OCI-LY7 (cell line): ENCODE results near the gene PKP1. TPM values are rescaled to one million over a fixed set of nuclear protein-coding genes. Genes with fewer than 3 reads are reported as not detected.

ENCODE experiments used
- BruUV-seq: library from RNA; stranded (reverse); fragments of 400-500 nt; replicated peaks from 2 replicates; lab custom pipeline; 2021; lab: Mats Ljungman, UMichigan
- CTCF ChIA-PET: fragments of 300-600 bp; sonication (Branson Sonifier 250); formaldehyde crosslinking; loops from one replicate; lab custom pipeline; 2022; ENCODE audit warnings: antibody characterized with exemption; ENCODE audit not compliant: unreplicated experiment; lab: Charles Lee
- POLR2A ChIA-PET: fragments of 300-600 bp; sonication (Branson Sonifier 250); formaldehyde crosslinking; loops from one replicate; lab custom pipeline; 2022; ENCODE audit warnings: antibody characterized with exemption; lab: Charles Lee
- DNase-seq: peaks from one replicate; pipeline ENCODE4 v3.0.0-alpha.2; 2015; ENCODE audit warnings: low spot score
- H2AFZ ChIP-seq: fragments of 200-600 bp; sonication (generic), shearing (Covaris generic); 2 replicates; pipeline ENCODE4 v1.6.1; 2014; ENCODE audit warnings: mild to moderate bottlenecking, antibody characterized with exemption, low read length, moderate library complexity
- H3K27ac ChIP-seq: fragments of 200-600 bp; sonication (generic); 2 replicates; pipeline ENCODE4 v1.5.1; 2014; ENCODE audit warnings: mixed run types, low read depth, mild to moderate bottlenecking, moderate library complexity, low read length, inconsistent platforms; ENCODE audit not compliant: poor library complexity, severe bottlenecking
- H3K36me3 ChIP-seq: fragments of 200-600 bp; sonication (generic); 2 replicates; pipeline ENCODE4 v1.6.1; 2014; ENCODE audit warnings: mild to moderate bottlenecking, antibody characterized with exemption, low read length, moderate library complexity, mixed read lengths; ENCODE audit not compliant: insufficient read depth
- H3K4me1 ChIP-seq: fragments of 200-600 bp; sonication (generic); 2 replicates; pipeline ENCODE4 v1.5.1; 2014; ENCODE audit warnings: mild to moderate bottlenecking, low read length; ENCODE audit not compliant: insufficient read depth, poor library complexity, severe bottlenecking
- H3K4me2 ChIP-seq: fragments of 200-600 bp; sonication (generic); 2 replicates; pipeline ENCODE4 v1.6.1; 2014; ENCODE audit warnings: mild to moderate bottlenecking, low read length
- H3K4me3 ChIP-seq: fragments of 200-600 bp; sonication (generic); 2 replicates; pipeline ENCODE4 v1.5.1; 2014; ENCODE audit warnings: mild to moderate bottlenecking, low read depth, low read length; ENCODE audit not compliant: poor library complexity, severe bottlenecking
- H3K79me2 ChIP-seq: fragments of 200-600 bp; sonication (generic); 2 replicates; pipeline ENCODE4 v1.6.1; 2016; ENCODE audit warnings: low read depth, mild to moderate bottlenecking, low read length, moderate library complexity, mixed read lengths; ENCODE audit not compliant: insufficient read depth
- H3K9me2 ChIP-seq: fragments of 200-600 bp; sonication (generic); 2 replicates; pipeline ENCODE4 v1.6.1; 2016; ENCODE audit warnings: mild to moderate bottlenecking, low read length, mixed read lengths; ENCODE audit not compliant: insufficient read depth
- H3K9me3 ChIP-seq: fragments of 200-600 bp; sonication (generic); 2 replicates; pipeline ENCODE4 v1.6.1; 2014; ENCODE audit warnings: mild to moderate bottlenecking, mixed run types, low read length, mixed read lengths
- H4K20me1 ChIP-seq: fragments of 200-600 bp; sonication (generic); 2 replicates; pipeline ENCODE4 v1.6.1; 2014; ENCODE audit warnings: mild to moderate bottlenecking, antibody characterized with exemption, low read length, moderate library complexity, mixed read lengths; ENCODE audit not compliant: insufficient read depth
- CTCF ChIP-seq: fragments of 200-600 bp; sonication (generic); conservative IDR thresholded peaks from 2 replicates; pipeline ENCODE4 v1.5.1; 2014; ENCODE audit warnings: mild to moderate bottlenecking, antibody characterized with exemption, low read length, moderate library complexity, mixed read lengths
- EZH2phosphoT487 ChIP-seq: fragments of 200-600 bp; sonication (generic); IDR thresholded peaks from 2 replicates; pipeline ENCODE4 v1.6.1; 2018; ENCODE audit warnings: low read depth, borderline replicate concordance, mild to moderate bottlenecking, mixed run types, antibody characterized with exemption, low read length, moderate library complexity, mixed read lengths
- intact Hi-C: fragments of 100-400 bp; cut with micrococcal nuclease; formaldehyde crosslinking; loops from one replicate; pipeline ENCODE4 v1.10.0; 2022; ENCODE audit not compliant: unreplicated experiment
- total RNA-seq, 2 experiments: library from RNA; depleted of rRNA in 1 of 2; stranded (reverse); fragments of >200 nt in 1 of 2; shearing (Covaris generic) in 1 of 2; gene quantifications; 2 replicates each; pipeline ENCODE4 v1.2.3, GENCODE V29; 2014 to 2022

The PKP1 gene
- total RNA-seq, 2 experiments from 2014 or later: not detected

DNA sequence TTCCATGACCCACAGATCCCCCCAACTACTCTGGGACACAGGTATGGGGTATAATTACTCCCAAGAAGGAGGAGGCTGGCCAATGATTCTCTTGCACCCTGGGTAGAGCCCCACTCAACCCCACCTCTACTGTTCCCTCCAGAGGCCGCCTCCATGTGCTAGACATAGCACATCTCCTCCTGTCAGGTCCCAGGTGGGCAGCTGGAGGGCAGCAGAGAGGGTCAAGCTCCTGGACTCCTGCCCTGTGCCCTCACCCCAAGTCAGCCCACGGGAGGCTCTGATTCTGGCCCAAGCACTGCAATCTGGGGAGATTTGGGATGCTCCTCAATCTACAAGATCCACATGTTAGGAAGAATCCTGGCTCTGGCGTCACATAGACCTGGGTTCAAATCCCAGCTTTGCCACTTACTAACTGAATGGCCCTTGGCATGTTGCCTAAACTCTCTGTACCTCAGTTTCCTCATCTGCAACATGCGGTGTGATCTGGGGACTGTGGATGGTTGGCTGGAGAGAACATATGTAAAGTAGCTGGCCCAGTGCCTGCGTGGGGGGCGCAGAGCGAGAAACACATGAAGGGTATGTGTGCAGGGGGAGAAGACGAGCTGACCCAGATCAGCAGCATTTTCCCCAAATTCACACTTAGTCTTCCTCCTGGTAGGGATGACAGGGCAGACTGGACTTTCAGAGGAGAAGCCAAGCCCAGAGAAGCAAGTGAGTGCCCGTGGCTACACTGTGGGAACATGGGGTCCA is 71.0 kb downstream of the PKP1 start:
- BruUV-seq: no TSS peak
- ChIA-PET CTCF (no interaction called here), POLR2A (no interaction called here)
- no peaks in the 10 kb centered on the region for H3K9me2 ChIP-seq
- H2AFZ ChIP-seq: no peak overlapping the region
- no peak for TF ChIP-seq CTCF
- TF ChIP-seq EZH2phosphoT487: no peak
- no peaks in the 10 kb centered on the region for H3K4me1 ChIP-seq
- no peak overlapping the region for H3K27ac ChIP-seq
- no peaks in the 10 kb centered on the region for H3K9me3 ChIP-seq
- H3K4me3 ChIP-seq: no peak overlapping the region
- no peaks in the 10 kb centered on the region for H3K79me2 ChIP-seq
- no peaks in the 10 kb centered on the region for H3K36me3 ChIP-seq
- no peak for DNase-seq
- intact Hi-C loops: no loop called here
- no peak overlapping the region for H3K4me2 ChIP-seq
- H4K20me1 ChIP-seq: no peaks in the 10 kb centered on the region

- ChIA-PET CTCF (no interaction called here), POLR2A (no interaction called here)
- Histone ChIP-seq H3K4me2 (no peak overlapping the region), H3K36me3 (no peaks in the 10 kb centered on the region), H3K79me2 (no peaks in the 10 kb centered on the region), H3K4me1 (no peaks in the 10 kb centered on the region), H3K4me3 (no peak overlapping the region), H3K9me3 (no peaks in the 10 kb centered on the region), H2AFZ (no peak overlapping the region), H3K9me2 (no peaks in the 10 kb centered on the region), H3K27ac (no peak overlapping the region), H4K20me1 (no peaks in the 10 kb centered on the region)
- no TSS peak for BruUV-seq
- intact Hi-C loops: no loop called here
- TF ChIP-seq EZH2phosphoT487: no peak
- no peak for TF ChIP-seq CTCF
- DNase-seq: no peak
Measured at GRCh38 chr1:201354901-201355295, 71.6 kb downstream of the PKP1 start.

GRCh38 chr1:201355471-201355870 is 72.2 kb downstream of the PKP1 start:
- no peak for DNase-seq
- TF ChIP-seq CTCF (no peak), EZH2phosphoT487 (no peak)
- no peaks in the 10 kb centered on the region for H3K79me2 ChIP-seq
- no peaks in the 10 kb centered on the region for H3K9me3 ChIP-seq
- CTCF ChIA-PET: no interaction called here
- H4K20me1 ChIP-seq: no peaks in the 10 kb centered on the region
- POLR2A ChIA-PET: no interaction called here
- intact Hi-C loops: no loop called here
- no peak overlapping the region for H3K27ac ChIP-seq
- H3K4me3 ChIP-seq: no peak overlapping the region
- no peaks in the 10 kb centered on the region for H3K9me2 ChIP-seq
- no peak overlapping the region for H3K4me2 ChIP-seq
- H2AFZ ChIP-seq: no peak overlapping the region
- no peaks in the 10 kb centered on the region for H3K4me1 ChIP-seq
- no TSS peak for BruUV-seq
- no peaks in the 10 kb centered on the region for H3K36me3 ChIP-seq
